HepG2 (cell line): ENCODE data around the gene LRRC8D. TPM values are rescaled to one million over a fixed set of nuclear protein-coding genes. Genes with fewer than 3 reads are reported as not detected.

Source experiments
- BCL6 ChIP-seq: IDR thresholded peaks from 2 replicates; pipeline ENCODE4 v1.6.1; 2016; ENCODE audit warnings: missing genetic modification reagents, missing compliant biosample characterization
- CEBPB ChIP-seq: IDR thresholded peaks from 2 replicates; pipeline ENCODE4 v1.6.1; 2011; ENCODE audit warnings: low read depth, low read length, improper control_type of control experiment, borderline replicate concordance
- FOSL2 ChIP-seq: sonication (generic); formaldehyde crosslinking; IDR thresholded peaks from 2 replicates; pipeline ENCODE4 v1.4.0; 2020; ENCODE audit warnings: missing genetic modification reagents
- FOXK2 ChIP-seq: fragments of 450-650 bp; IDR thresholded peaks from 2 replicates; pipeline ENCODE4 v1.6.1; 2016
- FOXO1 ChIP-seq: sonication (generic); formaldehyde crosslinking; IDR thresholded peaks from 2 replicates; pipeline ENCODE4 v1.4.0; 2020; ENCODE audit warnings: missing genetic modification reagents
- FOXP1 ChIP-seq, 2 experiments: fragments of 450-650 bp in 1 of 2; IDR thresholded peaks; 2 replicates each; pipeline ENCODE4 v1.6.1; 2017 to 2018; ENCODE audit warnings: antibody characterized with exemption in 1 of 2
- MBD4 ChIP-seq: IDR thresholded peaks from 2 replicates; pipeline ENCODE4 v1.6.1; 2012; ENCODE audit warnings: low read length, inconsistent platforms, borderline replicate concordance
- MEIS1 ChIP-seq: sonication (generic); formaldehyde crosslinking; IDR thresholded peaks from 2 replicates; pipeline ENCODE4 v1.9.0; 2021; ENCODE audit warnings: mild to moderate bottlenecking, missing genetic modification reagents, moderate library complexity, borderline replicate concordance
- MEIS2 ChIP-seq: sonication (generic); formaldehyde crosslinking; IDR thresholded peaks from 2 replicates; pipeline ENCODE4 v1.9.0; 2021; ENCODE audit warnings: mild to moderate bottlenecking, missing genetic modification reagents
- MIER3 ChIP-seq: IDR thresholded peaks from 2 replicates; pipeline ENCODE4 v1.6.1; 2016; ENCODE audit warnings: missing compliant biosample characterization, borderline replicate concordance
- POGZ ChIP-seq: sonication (generic); formaldehyde crosslinking; IDR thresholded peaks from 2 replicates; pipeline ENCODE4 v1.4.0; 2020; ENCODE audit warnings: mild to moderate bottlenecking, missing genetic modification reagents
- SMAD3 ChIP-seq: sonication (generic); formaldehyde crosslinking; IDR thresholded peaks from 2 replicates; pipeline ENCODE4 v1.4.0; 2020; ENCODE audit warnings: missing genetic modification reagents
- TFAP4 ChIP-seq: sonication (generic); IDR thresholded peaks from 2 replicates; pipeline ENCODE4 v1.6.1; 2016; ENCODE audit warnings: low read depth, borderline replicate concordance
- ZFP1 ChIP-seq: IDR thresholded peaks from 2 replicates; pipeline ENCODE4 v1.6.1; 2016
- ZNF292 ChIP-seq: sonication (generic); formaldehyde crosslinking; IDR thresholded peaks from 2 replicates; pipeline ENCODE4 v1.8.1; 2022; ENCODE audit warnings: mild to moderate bottlenecking, low read depth, missing genetic modification reagents, borderline replicate concordance
- ZNF446 ChIP-seq: sonication (generic); formaldehyde crosslinking; IDR thresholded peaks from 2 replicates; pipeline ENCODE4 v1.5.0; 2020; ENCODE audit warnings: mild to moderate bottlenecking, missing genetic modification reagents
- ZNF652 ChIP-seq: IDR thresholded peaks from 2 replicates; pipeline ENCODE4 v1.6.1; 2016; ENCODE audit warnings: low read depth, borderline replicate concordance
- polyA plus RNA-seq, 8 experiments: library from polyadenylated mRNA; depleted of rRNA in 3 of 8; stranded (reverse) in 7 of 8; unstranded in 1 of 8; fragments of >200 nt; fragmentation: Illumina TruSeq in 4 of 8; extraction: Trizol in 4 of 8; gene quantifications; 2 replicates each; pipeline versions ENCODE4 v1.2.1 to v1.2.3, GENCODE V29; 2011 to 2016; ENCODE audit warnings: low read depth in 4 of 8, missing spikeins in 1 of 8, mixed read lengths in 1 of 8; ENCODE audit not compliant: insufficient read depth in 1 of 8
- total RNA-seq, 5 experiments: library from RNA; depleted of rRNA; stranded (reverse); fragments of >200 nt; fragmentation: Illumina TruSeq; extraction: Trizol; gene quantifications; 2 replicates each; pipeline ENCODE4 v1.2.3, GENCODE V29; 2016; ENCODE audit warnings: low read depth in 1 of 5
- TF ChIP-seq, protein P1 (sequence below): sonication (generic); formaldehyde crosslinking; IDR thresholded peaks from 2 replicates; pipeline ENCODE4 v1.5.0; 2020; ENCODE audit warnings: mild to moderate bottlenecking, missing genetic modification reagents, borderline replicate concordance
- TF ChIP-seq, protein P2 (sequence below), 2 experiments: sonication (generic) in 1 of 2; formaldehyde crosslinking in 1 of 2; IDR thresholded peaks; 2 replicates each; pipeline versions ENCODE4 v1.4.0 to v1.6.1; 2016 to 2020; ENCODE audit warnings: borderline replicate concordance in 1 of 2, low read depth in 1 of 2, mild to moderate bottlenecking in 1 of 2, missing genetic modification reagents in 1 of 2
- TF ChIP-seq, protein P3 (sequence below): sonication (generic); formaldehyde crosslinking; IDR thresholded peaks from 2 replicates; pipeline ENCODE4 v1.4.0; 2020; ENCODE audit warnings: missing genetic modification reagents

LRRC8D gene
- total and polyA plus RNA-seq, 2 of the 13 experiments (the other 11 are each of a cell fraction or from before 2014, with no cell fraction given) = 29.9 to 45.5 TPM

- TF ChIP-seq, protein P1, sequence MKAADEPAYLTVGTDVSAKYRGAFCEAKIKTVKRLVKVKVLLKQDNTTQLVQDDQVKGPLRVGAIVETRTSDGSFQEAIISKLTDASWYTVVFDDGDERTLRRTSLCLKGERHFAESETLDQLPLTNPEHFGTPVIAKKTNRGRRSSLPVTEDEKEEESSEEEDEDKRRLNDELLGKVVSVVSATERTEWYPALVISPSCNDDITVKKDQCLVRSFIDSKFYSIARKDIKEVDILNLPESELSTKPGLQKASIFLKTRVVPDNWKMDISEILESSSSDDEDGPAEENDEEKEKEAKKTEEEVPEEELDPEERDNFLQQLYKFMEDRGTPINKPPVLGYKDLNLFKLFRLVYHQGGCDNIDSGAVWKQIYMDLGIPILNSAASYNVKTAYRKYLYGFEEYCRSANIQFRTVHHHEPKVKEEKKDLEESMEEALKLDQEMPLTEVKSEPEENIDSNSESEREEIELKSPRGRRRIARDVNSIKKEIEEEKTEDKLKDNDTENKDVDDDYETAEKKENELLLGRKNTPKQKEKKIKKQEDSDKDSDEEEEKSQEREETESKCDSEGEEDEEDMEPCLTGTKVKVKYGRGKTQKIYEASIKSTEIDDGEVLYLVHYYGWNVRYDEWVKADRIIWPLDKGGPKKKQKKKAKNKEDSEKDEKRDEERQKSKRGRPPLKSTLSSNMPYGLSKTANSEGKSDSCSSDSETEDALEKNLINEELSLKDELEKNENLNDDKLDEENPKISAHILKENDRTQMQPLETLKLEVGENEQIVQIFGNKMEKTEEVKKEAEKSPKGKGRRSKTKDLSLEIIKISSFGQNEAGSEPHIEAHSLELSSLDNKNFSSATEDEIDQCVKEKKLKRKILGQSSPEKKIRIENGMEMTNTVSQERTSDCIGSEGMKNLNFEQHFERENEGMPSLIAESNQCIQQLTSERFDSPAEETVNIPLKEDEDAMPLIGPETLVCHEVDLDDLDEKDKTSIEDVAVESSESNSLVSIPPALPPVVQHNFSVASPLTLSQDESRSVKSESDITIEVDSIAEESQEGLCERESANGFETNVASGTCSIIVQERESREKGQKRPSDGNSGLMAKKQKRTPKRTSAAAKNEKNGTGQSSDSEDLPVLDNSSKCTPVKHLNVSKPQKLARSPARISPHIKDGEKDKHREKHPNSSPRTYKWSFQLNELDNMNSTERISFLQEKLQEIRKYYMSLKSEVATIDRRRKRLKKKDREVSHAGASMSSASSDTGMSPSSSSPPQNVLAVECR (CRISPR knock-in tag) = peak; percentile 55; the same call in 1 of the 2 replicates
- TF ChIP-seq ZFP1 (CRISPR knock-in tag) (0 out of 2 replicates have a peak, but pooled peaks have one; percentile 24), ZNF292 (CRISPR knock-in tag) (peak; percentile 31; the same call in 1 of the 2 replicates), FOSL2 (CRISPR knock-in tag) (peak; percentile 92), FOXK2 (0 out of 2 replicates have a peak, but pooled peaks have one; percentile 30), ZNF446 (CRISPR knock-in tag) (no peak), MEIS1 (CRISPR knock-in tag) (peak; percentile 36; the same call in 1 of the 2 replicates), SMAD3 (CRISPR knock-in tag) (0 out of 2 replicates have a peak, but pooled peaks have one; percentile 60), MBD4 (peak; percentile 64; the same call in 1 of the 2 replicates), FOXP1 (IDR thresholded peaks at IDR 0.05) (no peak), FOXP1 (CRISPR knock-in tag; IDR thresholded peaks at IDR 0.05) (peak; percentile 80), CEBPB (peak; percentile 4; the same call in 1 of the 2 replicates), MIER3 (CRISPR knock-in tag) (peak; percentile 32; the same call in 1 of the 2 replicates), FOXO1 (CRISPR knock-in tag) (peak; percentile 45; the same call in 1 of the 2 replicates), TFAP4 (peak; percentile 51), ZNF652 (CRISPR knock-in tag) (no peak), BCL6 (CRISPR knock-in tag) (peak; percentile 98), POGZ (CRISPR knock-in tag) (peak; percentile 52; the same call in 1 of the 2 replicates), MEIS2 (CRISPR knock-in tag) (no peak)
- TF ChIP-seq, protein P2, sequence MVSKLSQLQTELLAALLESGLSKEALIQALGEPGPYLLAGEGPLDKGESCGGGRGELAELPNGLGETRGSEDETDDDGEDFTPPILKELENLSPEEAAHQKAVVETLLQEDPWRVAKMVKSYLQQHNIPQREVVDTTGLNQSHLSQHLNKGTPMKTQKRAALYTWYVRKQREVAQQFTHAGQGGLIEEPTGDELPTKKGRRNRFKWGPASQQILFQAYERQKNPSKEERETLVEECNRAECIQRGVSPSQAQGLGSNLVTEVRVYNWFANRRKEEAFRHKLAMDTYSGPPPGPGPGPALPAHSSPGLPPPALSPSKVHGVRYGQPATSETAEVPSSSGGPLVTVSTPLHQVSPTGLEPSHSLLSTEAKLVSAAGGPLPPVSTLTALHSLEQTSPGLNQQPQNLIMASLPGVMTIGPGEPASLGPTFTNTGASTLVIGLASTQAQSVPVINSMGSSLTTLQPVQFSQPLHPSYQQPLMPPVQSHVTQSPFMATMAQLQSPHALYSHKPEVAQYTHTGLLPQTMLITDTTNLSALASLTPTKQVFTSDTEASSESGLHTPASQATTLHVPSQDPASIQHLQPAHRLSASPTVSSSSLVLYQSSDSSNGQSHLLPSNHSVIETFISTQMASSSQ (IDR thresholded peaks at IDR 0.05; ENCODE audit: low read depth) = peak; percentile 66; the same call in 1 of the 2 replicates
- TF ChIP-seq, protein P2 (CRISPR knock-in tag; IDR thresholded peaks at IDR 0.05; ENCODE audit: borderline replicate concordance) = no peak
- TF ChIP-seq, protein P3, sequence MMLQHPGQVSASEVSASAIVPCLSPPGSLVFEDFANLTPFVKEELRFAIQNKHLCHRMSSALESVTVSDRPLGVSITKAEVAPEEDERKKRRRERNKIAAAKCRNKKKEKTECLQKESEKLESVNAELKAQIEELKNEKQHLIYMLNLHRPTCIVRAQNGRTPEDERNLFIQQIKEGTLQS (CRISPR knock-in tag) = peak; percentile 47; the same call in 1 of the 2 replicates
Observed at GRCh38 chr1:89826594-89826993, 5.8 kb downstream of the LRRC8D start (continued).
